Breast epithelium (tissue), 4 donors: ENCODE data around the gene DR1. TPM values are rescaled to one million over a fixed set of nuclear protein-coding genes. Genes with fewer than 3 reads are reported as not detected.

Source experiments
- DNase-seq, 2 donors: peaks; one replicate each; pipeline ENCODE4 v3.0.0-alpha.2; 2019; ENCODE audit warnings: low spot score in 2 of 2
- H3K27ac ChIP-seq, 2 donors: fragments of 200-600 bp; sonication (generic) in 1 of 2; one replicate each; pipeline ENCODE4 v1.5.1; 2016 to 2019; ENCODE audit warnings: mild to moderate bottlenecking in 1 of 2
- H3K27me3 ChIP-seq, 2 donors: fragments of 200-600 bp; sonication (generic) in 1 of 2; one replicate each; pipeline versions ENCODE4 v1.5.1 to v1.6.0; 2017 to 2019; ENCODE audit warnings: control low read depth in 1 of 2, mild to moderate bottlenecking in 1 of 2
- H3K36me3 ChIP-seq: fragments of 200-600 bp; one replicate; pipeline ENCODE4 v1.5.1; 2019
- H3K4me1 ChIP-seq, 2 donors: fragments of 200-600 bp; sonication (generic); one replicate each; pipeline ENCODE4 v1.5.1; 2016 to 2019; ENCODE audit warnings: control low read depth in 1 of 2
- H3K4me3 ChIP-seq, 3 donors: fragments of 200-600 bp; sonication (generic); 1 replicate in 2 of 3; 2 replicates in 1 of 3; pipeline ENCODE4 v1.5.1; 2016 to 2019; ENCODE audit warnings: mild to moderate bottlenecking in 3 of 3, moderate library complexity in 2 of 3
- H3K9me3 ChIP-seq, 2 donors: fragments of 200-600 bp; sonication (generic) in 1 of 2; one replicate each; pipeline ENCODE4 v1.5.1; 2016 to 2019; ENCODE audit warnings: control low read depth in 1 of 2
- POLR2A ChIP-seq: fragments of 450-650 bp; IDR thresholded peaks from one replicate; pipeline ENCODE4 v1.6.1; 2016; ENCODE audit warnings: antibody characterized with exemption, mild to moderate bottlenecking, moderate library complexity
- POLR2AphosphoS5 ChIP-seq, 3 donors: sonication (generic); formaldehyde crosslinking; IDR thresholded peaks; one replicate each; pipeline ENCODE4 v1.6.1; 2017; ENCODE audit warnings: antibody characterized with exemption in 3 of 3
- intact Hi-C: fragments of 100-400 bp; cut with DNase I; formaldehyde crosslinking; loops from one replicate; pipeline ENCODE4 v1.15.1; 2023; ENCODE audit warnings: low total_unique reads
- total RNA-seq, 3 donors: library from RNA; depleted of rRNA; stranded (reverse); fragments of >200 nt; gene quantifications; one replicate each; pipeline ENCODE4 v1.1.0, GENCODE V29; 2016
- TF ChIP-seq, protein P1 (sequence below), 3 donors: fragments of 450-650 bp; IDR thresholded peaks; one replicate each; pipeline ENCODE4 v1.5.1; 2016 to 2017; ENCODE audit warnings: antibody characterized with exemption in 3 of 3, mild to moderate bottlenecking in 3 of 3, moderate library complexity in 3 of 3

DR1 gene
- total RNA-seq, 3 donors from 2014 or later = 23.6 to 33.1 (median 31.0) TPM

DNA sequence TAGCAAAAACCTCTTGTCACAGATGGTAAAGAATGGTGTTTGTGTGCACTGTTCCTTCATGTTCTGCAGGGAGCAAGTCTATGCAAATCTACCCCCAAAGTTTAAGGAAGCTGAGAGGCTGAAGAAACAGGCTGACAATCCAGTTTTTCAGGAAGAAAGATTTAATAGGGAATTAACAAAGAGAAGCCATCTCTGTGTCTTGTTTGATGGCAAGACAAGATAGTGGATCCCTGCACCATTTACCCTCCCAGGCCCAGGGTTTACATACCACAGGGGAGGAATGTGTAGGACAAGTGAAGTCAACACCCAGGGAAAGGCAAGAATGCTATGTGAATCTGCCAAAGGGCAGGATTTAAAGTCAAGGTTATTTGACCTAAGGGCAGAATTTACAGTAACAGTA is 54.1 kb downstream of the DR1 start:
- Histone ChIP-seq H3K4me3 (no peak overlapping the region), H3K4me1 (no peaks in the 10 kb centered on the region), H3K27ac (peak overlapping the region in 1 of 2 donors; percentile 2), H3K9me3 (no peaks in the 10 kb centered on the region), H3K27me3 (no peaks in the 10 kb centered on the region), H3K36me3 (no peaks in the 10 kb centered on the region)
- no peak for TF ChIP-seq POLR2AphosphoS5 (IDR thresholded peaks at IDR 0.05)
- TF ChIP-seq, protein P1, sequence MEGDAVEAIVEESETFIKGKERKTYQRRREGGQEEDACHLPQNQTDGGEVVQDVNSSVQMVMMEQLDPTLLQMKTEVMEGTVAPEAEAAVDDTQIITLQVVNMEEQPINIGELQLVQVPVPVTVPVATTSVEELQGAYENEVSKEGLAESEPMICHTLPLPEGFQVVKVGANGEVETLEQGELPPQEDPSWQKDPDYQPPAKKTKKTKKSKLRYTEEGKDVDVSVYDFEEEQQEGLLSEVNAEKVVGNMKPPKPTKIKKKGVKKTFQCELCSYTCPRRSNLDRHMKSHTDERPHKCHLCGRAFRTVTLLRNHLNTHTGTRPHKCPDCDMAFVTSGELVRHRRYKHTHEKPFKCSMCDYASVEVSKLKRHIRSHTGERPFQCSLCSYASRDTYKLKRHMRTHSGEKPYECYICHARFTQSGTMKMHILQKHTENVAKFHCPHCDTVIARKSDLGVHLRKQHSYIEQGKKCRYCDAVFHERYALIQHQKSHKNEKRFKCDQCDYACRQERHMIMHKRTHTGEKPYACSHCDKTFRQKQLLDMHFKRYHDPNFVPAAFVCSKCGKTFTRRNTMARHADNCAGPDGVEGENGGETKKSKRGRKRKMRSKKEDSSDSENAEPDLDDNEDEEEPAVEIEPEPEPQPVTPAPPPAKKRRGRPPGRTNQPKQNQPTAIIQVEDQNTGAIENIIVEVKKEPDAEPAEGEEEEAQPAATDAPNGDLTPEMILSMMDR (IDR thresholded peaks at IDR 0.05) = no peak
- no peak for TF ChIP-seq POLR2A
- intact Hi-C loops = no loop called here
- DNase-seq = no peak

DNA sequence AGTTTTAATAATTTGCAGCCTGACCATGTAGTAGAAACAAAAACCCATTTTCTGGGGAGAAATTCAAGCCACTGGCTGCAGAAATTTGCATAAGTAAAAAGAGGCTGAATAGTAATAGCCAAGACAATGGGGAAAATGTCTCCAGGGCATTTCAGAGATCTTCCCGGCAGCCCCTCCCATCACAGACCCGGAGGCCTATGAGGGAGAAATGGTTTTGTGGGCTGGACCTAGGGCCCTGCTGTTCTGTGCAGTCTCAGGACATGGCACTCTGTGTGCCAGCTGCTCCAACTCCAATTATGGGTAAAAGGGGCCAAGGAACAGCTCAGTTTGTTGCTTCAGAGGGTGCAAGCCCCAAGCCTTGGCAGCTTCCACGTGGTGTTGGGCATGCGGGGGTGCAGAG is 62.5 kb downstream of the DR1 start:
- Histone ChIP-seq H3K27me3 (no peaks in the 10 kb centered on the region), H3K36me3 (no peaks in the 10 kb centered on the region), H3K27ac (no peak overlapping the region), H3K9me3 (peaks cover 0 to 5% of the 10 kb centered on the region in 2 donors), H3K4me3 (no peak overlapping the region), H3K4me1 (no peaks in the 10 kb centered on the region)
- DNase-seq = no peak
- no peak for TF ChIP-seq POLR2A
- TF ChIP-seq, protein P1 (IDR thresholded peaks at IDR 0.05) = no peak
- TF ChIP-seq POLR2AphosphoS5 (IDR thresholded peaks at IDR 0.05) = no peak
- intact Hi-C loops = no loop called here

DNA sequence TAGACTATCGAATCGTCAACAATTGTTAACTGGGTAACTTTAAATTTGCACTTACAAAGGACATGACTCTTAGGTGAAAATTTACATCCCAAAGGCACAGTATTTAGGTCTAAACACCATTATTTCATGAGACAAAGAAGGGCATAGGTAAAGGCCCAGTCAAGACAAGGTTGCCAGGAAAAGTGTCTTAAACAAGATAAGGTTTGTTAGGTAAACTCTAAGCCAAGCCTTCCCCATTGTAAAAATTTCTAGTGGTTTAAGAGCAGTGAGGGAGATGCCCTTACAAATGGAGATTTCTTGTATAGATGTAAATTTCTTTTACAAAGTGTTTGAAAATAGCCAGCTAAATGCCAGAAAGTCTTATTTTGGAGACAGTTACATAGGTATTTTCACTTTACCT is 65.3 kb downstream of the DR1 start:
- no peak overlapping the region for H3K4me3 ChIP-seq
- no peak overlapping the region for H3K27ac ChIP-seq
- DNase-seq = no peak
- TF ChIP-seq POLR2AphosphoS5 (IDR thresholded peaks at IDR 0.05) = no peak
- TF ChIP-seq, protein P1 (IDR thresholded peaks at IDR 0.05) = no peak
- no peak for TF ChIP-seq POLR2A
- H3K4me1 ChIP-seq = no peaks in the 10 kb centered on the region
- no peaks in the 10 kb centered on the region for H3K27me3 ChIP-seq
- peaks cover 0 to 5% of the 10 kb centered on the region in 2 donors for H3K9me3 ChIP-seq
- no peaks in the 10 kb centered on the region for H3K36me3 ChIP-seq
- intact Hi-C loops = no loop called here

GRCh38 chr1:93414749-93415148 is 69.0 kb downstream of the DR1 start:
- no peak for DNase-seq
- H3K9me3 ChIP-seq = no peaks in the 10 kb centered on the region
- no peaks in the 10 kb centered on the region for H3K36me3 ChIP-seq
- H3K4me1 ChIP-seq = no peaks in the 10 kb centered on the region
- peak overlapping the region in 1 of 2 donors; percentile 0 for H3K27ac ChIP-seq
- intact Hi-C loops = no loop called here
- H3K4me3 ChIP-seq = peak overlapping the region in 1 of 3 donors; percentile 3
- no peaks in the 10 kb centered on the region for H3K27me3 ChIP-seq
- no peak for TF ChIP-seq POLR2A
- no peak for TF ChIP-seq POLR2AphosphoS5 (IDR thresholded peaks at IDR 0.05)

- no peaks in the 10 kb centered on the region for H3K27me3 ChIP-seq
- no peaks in the 10 kb centered on the region for H3K9me3 ChIP-seq
- TF ChIP-seq, protein P1 (IDR thresholded peaks at IDR 0.05) = no peak
- no peak for TF ChIP-seq POLR2AphosphoS5 (IDR thresholded peaks at IDR 0.05)
- no peak for TF ChIP-seq POLR2A
- H3K27ac ChIP-seq = no peak overlapping the region
- H3K36me3 ChIP-seq = no peaks in the 10 kb centered on the region
- H3K4me1 ChIP-seq = no peaks in the 10 kb centered on the region
- peak overlapping the region in 1 of 3 donors; percentile 3 for H3K4me3 ChIP-seq
- DNase-seq = no peak
- intact Hi-C loops = no loop called here
These were observed 69.6 kb downstream of the DR1 start for GRCh38 chr1:93415296-93415695.

DNA sequence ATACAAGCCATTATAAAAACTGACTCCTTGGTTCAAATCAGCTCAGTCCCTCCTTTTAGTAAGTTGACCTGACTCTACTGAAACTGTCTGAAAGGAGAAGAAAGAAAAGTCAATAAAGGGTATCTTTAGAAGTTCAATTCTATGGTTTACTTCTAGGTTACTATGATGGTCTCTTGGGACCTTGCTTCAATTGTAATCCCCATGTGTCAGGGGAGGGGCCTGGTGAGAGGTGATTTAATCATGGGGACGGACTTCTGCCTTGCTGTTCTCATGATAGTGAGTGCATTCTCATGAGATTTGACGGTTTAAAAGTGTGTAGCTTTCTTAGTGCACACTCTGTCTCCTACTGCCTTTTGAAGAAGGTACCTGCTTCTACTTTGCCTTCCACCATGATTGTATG is 70.5 kb downstream of the DR1 start:
- Histone ChIP-seq H3K36me3 (no peaks in the 10 kb centered on the region), H3K27me3 (no peaks in the 10 kb centered on the region), H3K4me1 (no peaks in the 10 kb centered on the region), H3K9me3 (no peaks in the 10 kb centered on the region), H3K27ac (no peak overlapping the region), H3K4me3 (no peak overlapping the region)
- intact Hi-C loops = no loop called here
- TF ChIP-seq POLR2AphosphoS5 (IDR thresholded peaks at IDR 0.05) (no peak), POLR2A (no peak)
- TF ChIP-seq, protein P1 (IDR thresholded peaks at IDR 0.05) = no peak
- no peak for DNase-seq
